GM12878 (cell line): Measurements from ENCODE around the gene KIAA1671. TPM values are rescaled to one million over a fixed set of nuclear protein-coding genes. Genes with fewer than 3 reads are reported as not detected.

Experiments
- ATAC-seq: fragments of 200-7000 bp; cut with Tn5 transposase; 3 replicates; pipeline ENCODE4 v1.9.1; 2020; ENCODE audit warnings: mild to moderate bottlenecking, moderate library complexity
- BruUV-seq: library from RNA; stranded (reverse); fragments of 400-500 nt; replicated peaks from 2 replicates; lab custom pipeline; 2021; lab: Mats Ljungman, UMichigan
- CTCF ChIA-PET: fragments of 300-600 bp; sonication (Branson Sonifier 250); formaldehyde crosslinking; extraction: SDS; loops from one replicate; lab custom pipeline; 2021; ENCODE audit warnings: inconsistent platforms; lab: Yijun Ruan, JAX
- POLR2A ChIA-PET: fragments of 350-600 bp; formaldehyde crosslinking; extraction: SDS; loops from one replicate; lab custom pipeline; 2021; ENCODE audit warnings: inconsistent platforms; lab: Charles Lee
- RAD21 ChIA-PET: fragments of 300-600 bp; sonication (Branson Sonifier 250); formaldehyde crosslinking; loops from one replicate; lab custom pipeline; 2023; ENCODE audit warnings: antibody characterized with exemption; ENCODE audit not compliant: unreplicated experiment; lab: Charles Lee
- SMC1A ChIA-PET: fragments of 300-600 bp; sonication (Branson Sonifier 250); formaldehyde crosslinking; loops from one replicate; lab custom pipeline; 2023; ENCODE audit not compliant: unreplicated experiment, uncharacterized antibody; lab: Charles Lee
- DNase-seq: peaks from one replicate; pipeline ENCODE4 v3.0.0-alpha.2; 2011; ENCODE audit warnings: low read depth, low spot score
- FAIRE-seq: peaks from 3 replicates; lab custom pipeline; 2011; peaks lifted over from hg19 to GRCh38; lab: Jason Lieb, UNC
- H2AFZ ChIP-seq: 2 replicates; pipeline ENCODE4 v1.6.0; 2011; ENCODE audit warnings: low read depth, low read length, control low read depth; ENCODE audit not compliant: control insufficient read depth
- H3K27ac ChIP-seq: 2 replicates; pipeline ENCODE4 v1.5.1; 2011; ENCODE audit warnings: control low read depth; ENCODE audit not compliant: control insufficient read depth, insufficient read depth
- H3K27me3 ChIP-seq, 2 experiments: replicated peaks in 1 of 2; 2 replicates each; pipeline versions ENCODE4 v1.6.0 to v1.6.1; 2011; ENCODE audit warnings: low read length in 1 of 2; ENCODE audit not compliant: control insufficient read depth in 2 of 2, insufficient read depth in 2 of 2
- H3K36me3 ChIP-seq, 2 experiments: 2 replicates each; pipeline ENCODE4 v1.5.1; 2011; ENCODE audit warnings: low read length in 1 of 2; ENCODE audit not compliant: control insufficient read depth in 2 of 2, insufficient read depth in 2 of 2
- H3K4me1 ChIP-seq: 2 replicates; pipeline ENCODE4 v1.6.1; 2011; ENCODE audit warnings: mild to moderate bottlenecking, low read length, moderate library complexity, mixed read lengths; ENCODE audit not compliant: control insufficient read depth, insufficient read depth
- H3K4me2 ChIP-seq: 2 replicates; pipeline ENCODE4 v1.6.0; 2011; ENCODE audit warnings: control low read depth; ENCODE audit not compliant: control insufficient read depth, insufficient read depth
- H3K4me3 ChIP-seq: fragments of 200-600 bp; sonication (generic); 2 replicates; pipeline ENCODE4 v1.5.1; 2016
- H3K79me2 ChIP-seq: 2 replicates; pipeline ENCODE4 v1.6.0; 2011; ENCODE audit warnings: low read length; ENCODE audit not compliant: control insufficient read depth, insufficient read depth
- H3K9ac ChIP-seq: 2 replicates; pipeline ENCODE4 v1.8.0; 2011; ENCODE audit warnings: low read length, control low read depth, mixed read lengths; ENCODE audit not compliant: control insufficient read depth, insufficient read depth
- H3K9me3 ChIP-seq: replicated peaks from 3 replicates; pipeline ENCODE4 v1.5.1; 2011; ENCODE audit warnings: mild to moderate bottlenecking, low read length; ENCODE audit not compliant: control insufficient read depth, insufficient read depth
- H4K20me1 ChIP-seq: 2 replicates; pipeline ENCODE4 v1.6.0; 2011; ENCODE audit not compliant: control insufficient read depth, insufficient read depth
- ASH2L ChIP-seq: fragments of 300-600, 200-600 bp; sonication (generic); IDR thresholded peaks from 2 replicates; pipeline ENCODE4 v1.6.1; 2017; ENCODE audit warnings: low read depth, mild to moderate bottlenecking, borderline replicate concordance
- BHLHE40 ChIP-seq, 2 experiments: fragments of 450-650 bp in 1 of 2; IDR thresholded peaks; 2 replicates each; pipeline ENCODE4 v1.6.1; 2011 to 2017; ENCODE audit warnings: low read depth in 2 of 2, borderline replicate concordance in 1 of 2, improper control_type of control experiment in 1 of 2, low read length in 1 of 2, mild to moderate bottlenecking in 1 of 2
- CBFB ChIP-seq: IDR thresholded peaks from 2 replicates; pipeline ENCODE4 v1.6.1; 2016; ENCODE audit warnings: antibody characterized with exemption, low read depth
- CEBPB ChIP-seq, 2 experiments: fragments of 150-350 bp in 1 of 2; IDR thresholded peaks; 2 replicates each; pipeline ENCODE4 v1.6.1; 2012 to 2014; ENCODE audit warnings: low read depth in 2 of 2, low read length in 2 of 2, borderline replicate concordance in 1 of 2, inconsistent platforms in 1 of 2
- IRF3 ChIP-seq: fragments of 450-650 bp; IDR thresholded peaks from 2 replicates; pipeline ENCODE4 v1.6.1; 2014; ENCODE audit warnings: mild to moderate bottlenecking
- MTA3 ChIP-seq: IDR thresholded peaks from 2 replicates; pipeline ENCODE4 v1.6.1; 2012; ENCODE audit warnings: low read length, inconsistent platforms, borderline replicate concordance
- NBN ChIP-seq: fragments of 450-650 bp; IDR thresholded peaks from 2 replicates; pipeline ENCODE4 v1.6.1; 2016
- NFXL1 ChIP-seq: fragments of 450-650 bp; IDR thresholded peaks from 2 replicates; pipeline ENCODE4 v1.6.1; 2017; ENCODE audit warnings: antibody characterized with exemption, mild to moderate bottlenecking, borderline replicate concordance
- POLR2AphosphoS2 ChIP-seq: IDR thresholded peaks from 2 replicates; pipeline ENCODE4 v1.6.1; 2011; ENCODE audit warnings: low read depth, mild to moderate bottlenecking, low read length, improper control_type of control experiment, moderate library complexity
- TCF3 ChIP-seq: IDR thresholded peaks from 2 replicates; pipeline ENCODE4 v1.6.1; 2012; ENCODE audit warnings: low read depth, mild to moderate bottlenecking, low read length, borderline replicate concordance; ENCODE audit not compliant: insufficient read depth
- WRNIP1 ChIP-seq: IDR thresholded peaks from 2 replicates; pipeline ENCODE4 v1.6.1; 2011; ENCODE audit warnings: low read depth, low read length, improper control_type of control experiment, borderline replicate concordance
- YBX1 ChIP-seq: fragments of 450-650 bp; IDR thresholded peaks from 2 replicates; pipeline ENCODE4 v1.6.1; 2016; ENCODE audit warnings: antibody characterized with exemption
- ZBTB40 ChIP-seq: fragments of 450-650 bp; IDR thresholded peaks from 2 replicates; pipeline ENCODE4 v1.6.1; 2016; ENCODE audit warnings: mild to moderate bottlenecking, moderate library complexity, borderline replicate concordance
- ZNF217 ChIP-seq: fragments of 450-650 bp; IDR thresholded peaks from 2 replicates; pipeline ENCODE4 v1.6.1; 2017; ENCODE audit warnings: antibody characterized with exemption, mild to moderate bottlenecking
- ZNF384 ChIP-seq: IDR thresholded peaks from 2 replicates; pipeline ENCODE4 v1.6.1; 2012; ENCODE audit warnings: low read depth, mild to moderate bottlenecking, low read length, improper control_type of control experiment, borderline replicate concordance
- WGBS: methylation state at CpG from one replicate; pipeline ENCODE4 v1.1.6; 2016; ENCODE audit warnings: low lambda C conversion rate; ENCODE audit not compliant: insufficient replicate concordance, insufficient coverage; ENCODE audit errors: missing lambda C conversion rate; 5-methylcytosine and 5-hydroxymethylcytosine counted together
- in situ Hi-C: fragments of 300-500 bp; cut with MboI; formaldehyde crosslinking; loops from 9 replicates; pipeline ENCODE4 v1.14.3; 2018; ENCODE audit warnings: mixed read lengths
- intact Hi-C: fragments of 100-400 bp; cut with micrococcal nuclease; formaldehyde crosslinking; loops from one replicate; pipeline ENCODE4 v1.14.2; 2022; ENCODE audit not compliant: unreplicated experiment
- polyA plus RNA-seq, 11 experiments: library from polyadenylated mRNA; depleted of rRNA in 4 of 11; unstranded in 6 of 11; stranded (reverse) in 5 of 11; fragments of >200 nt; fragmentation: Nextera tagmentation in 4 of 11; fragmentation: Illumina TruSeq in 1 of 11; extraction: Ambion mirVana in 4 of 11; extraction: Trizol in 1 of 11; gene quantifications; 1 replicate in 1 of 11; 2 replicates in 10 of 11; pipeline versions ENCODE4 v1.2.1 to v1.2.3, GENCODE V29; 2011 to 2016; ENCODE audit warnings: inconsistent platforms in 2 of 11, missing spikeins in 2 of 11, low read depth in 1 of 11
- total RNA-seq, 4 experiments: library from RNA; depleted of rRNA in 3 of 4; stranded (reverse); fragments of >200 nt in 3 of 4; fragmentation: Illumina TruSeq in 1 of 4; extraction: Trizol in 1 of 4; gene quantifications; 2 replicates each; pipeline versions ENCODE4 v1.2.1 to v1.2.3, GENCODE V29; 2013 to 2021
- TF ChIP-seq, protein P1 (sequence below): fragments of 450-650 bp; IDR thresholded peaks from 2 replicates; pipeline ENCODE4 v1.6.1; 2017; ENCODE audit warnings: mild to moderate bottlenecking, low read depth, inconsistent platforms; ENCODE audit not compliant: poor library complexity, severe bottlenecking

KIAA1671 gene
- total and polyA plus RNA-seq, 10 of the 15 experiments (the other 5 are each of a cell fraction or from before 2014, with no cell fraction given): 0.05 to 2.7 (median 0.33) TPM

GRCh38 chr22:24945430-24945829 is 7.1 kb upstream of the KIAA1671 start (continued):
- TF ChIP-seq BHLHE40 (IDR thresholded peaks at IDR 0.05; ENCODE audit: borderline replicate concordance in 1 of 2, low read depth in 2 of 2, low read length in 1 of 2) (no peak), NBN (no peak), POLR2AphosphoS2 (no peak), ASH2L (no peak), IRF3 (no peak), ZNF217 (no peak), CBFB (no peak)

- intact Hi-C loops: no loop called here
- no TSS peak for BruUV-seq
- TF ChIP-seq, protein P1, sequence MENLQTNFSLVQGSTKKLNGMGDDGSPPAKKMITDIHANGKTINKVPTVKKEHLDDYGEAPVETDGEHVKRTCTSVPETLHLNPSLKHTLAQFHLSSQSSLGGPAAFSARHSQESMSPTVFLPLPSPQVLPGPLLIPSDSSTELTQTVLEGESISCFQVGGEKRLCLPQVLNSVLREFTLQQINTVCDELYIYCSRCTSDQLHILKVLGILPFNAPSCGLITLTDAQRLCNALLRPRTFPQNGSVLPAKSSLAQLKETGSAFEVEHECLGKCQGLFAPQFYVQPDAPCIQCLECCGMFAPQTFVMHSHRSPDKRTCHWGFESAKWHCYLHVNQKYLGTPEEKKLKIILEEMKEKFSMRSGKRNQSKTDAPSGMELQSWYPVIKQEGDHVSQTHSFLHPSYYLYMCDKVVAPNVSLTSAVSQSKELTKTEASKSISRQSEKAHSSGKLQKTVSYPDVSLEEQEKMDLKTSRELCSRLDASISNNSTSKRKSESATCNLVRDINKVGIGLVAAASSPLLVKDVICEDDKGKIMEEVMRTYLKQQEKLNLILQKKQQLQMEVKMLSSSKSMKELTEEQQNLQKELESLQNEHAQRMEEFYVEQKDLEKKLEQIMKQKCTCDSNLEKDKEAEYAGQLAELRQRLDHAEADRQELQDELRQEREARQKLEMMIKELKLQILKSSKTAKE: no peak
- no peak for TF ChIP-seq MTA3
- no peak for TF ChIP-seq TCF3
- TF ChIP-seq YBX1: no peak
- TF ChIP-seq CEBPB (IDR thresholded peaks at IDR 0.05; ENCODE audit: borderline replicate concordance in 1 of 2, low read depth in 2 of 2, low read length in 2 of 2): no peak
- TF ChIP-seq ZNF384: no peak
- TF ChIP-seq ZBTB40: no peak
- TF ChIP-seq POLR2AphosphoS2: no peak
- TF ChIP-seq WRNIP1: no peak
- TF ChIP-seq NFXL1: no peak
These were observed 5.1 kb upstream of the KIAA1671 start for GRCh38 chr22:24947383-24947782.

More at GRCh38 chr22:24947383-24947782, 5.1 kb upstream of the KIAA1671 start:
- SMC1A ChIA-PET: no interaction called here
- H3K4me2 ChIP-seq: no peak overlapping the region
- RAD21 ChIA-PET: interaction anchor here (0.7 kb wide), 1 partner anchor 290 kb away, joined by 3 read pairs; no protein-coding TSS in a partner anchor
- in situ Hi-C loops: loop anchor here (5.0 kb wide), 1 partner anchor 110 kb away; no protein-coding TSS in a partner anchor
- FAIRE-seq (no peak), DNase-seq (no peak), ATAC-seq (no peak)
- H3K4me1 ChIP-seq: no peaks in the 10 kb centered on the region
- H4K20me1 ChIP-seq: no peaks in the 10 kb centered on the region
- no peaks in the 10 kb centered on the region for H3K36me3 ChIP-seq
- H3K27ac ChIP-seq: no peak overlapping the region
- CTCF ChIA-PET: interaction anchor here (0.6 to 1.4 kb wide), 2 partner anchors 79 to 102 kb away, joined by 3 to 4 read pairs; no protein-coding TSS in a partner anchor
- no peak overlapping the region for H2AFZ ChIP-seq
- H3K79me2 ChIP-seq: no peaks in the 10 kb centered on the region
- no peaks in the 10 kb centered on the region for H3K9me3 ChIP-seq
- POLR2A ChIA-PET: no interaction called here
- 34% methylated on average over 6 of the region's 7 CpGs for WGBS
- H3K27me3 ChIP-seq: no peaks in the 10 kb centered on the region; a peak in 1 of 4 replicates
- no peak overlapping the region for H3K4me3 ChIP-seq
- H3K9ac ChIP-seq: no peak overlapping the region
